ENCODE measurements around the gene RPL3. TPM values are rescaled to one million over a fixed set of nuclear protein-coding genes. Genes with fewer than 3 reads are reported as not detected.

Gene RPL3
- total RNA-seq, 2 donors from 2014 or later = 2,348 to 3,152 TPM

- peaks cover 4 to 10% of the 10 kb centered on the region in 2 donors for H3K36me3 Mint-ChIP-seq
- no peak overlapping the region for H3K27ac Mint-ChIP-seq
- DNase-seq (ENCODE audit: low spot score in 2 of 2) (no peak), ATAC-seq (no peak)
- H3K9me3 Mint-ChIP-seq = peaks cover 0 to 5% of the 10 kb centered on the region in 2 donors
Measured at GRCh38 chr22:39284142-39284980, 35.1 kb downstream of the RPL3 start.

GRCh38 chr22:39283322-39284141 lies 35.9 kb downstream of the RPL3 start:
- DNase-seq (ENCODE audit: low spot score in 2 of 2) (no peak), ATAC-seq (no peak)
- peaks cover 0 to 5% of the 10 kb centered on the region in 2 donors for H3K9me3 Mint-ChIP-seq
- H3K36me3 Mint-ChIP-seq = peaks cover 4 to 10% of the 10 kb centered on the region in 2 donors
- H3K27ac Mint-ChIP-seq = peak overlapping the region in 1 of 2 donors; percentile 12

- DNase-seq (ENCODE audit: low spot score in 2 of 2) (no peak), ATAC-seq (no peak)
- peak overlapping the region; percentile 12 to 14 for H3K27ac Mint-ChIP-seq
- peaks cover 4 to 10% of the 10 kb centered on the region in 2 donors for H3K36me3 Mint-ChIP-seq
- peaks cover 0 to 5% of the 10 kb centered on the region in 2 donors for H3K9me3 Mint-ChIP-seq
Measured at GRCh38 chr22:39282645-39283321, 36.6 kb downstream of the RPL3 start.

GRCh38 chr22:39281126-39281525 lies 38.3 kb downstream of the RPL3 start:
- Mint-ChIP-seq H3K36me3 (peaks cover 4 to 10% of the 10 kb centered on the region in 2 donors), H3K9me3 (peaks cover 0 to 5% of the 10 kb centered on the region in 2 donors), H3K27ac (no peak overlapping the region)
- ATAC-seq (no peak), DNase-seq (ENCODE audit: low spot score in 2 of 2) (no peak)

- DNase-seq (ENCODE audit: low spot score in 2 of 2) (no peak), ATAC-seq (no peak)
- Mint-ChIP-seq H3K27ac (no peak overlapping the region), H3K36me3 (peaks cover 0 to 6% of the 10 kb centered on the region in 2 donors), H3K9me3 (no peaks in the 10 kb centered on the region)
Measured at GRCh38 chr22:39280250-39280649, 39.2 kb downstream of the RPL3 start.

GRCh38 chr22:39279170-39279850 lies 40.1 kb downstream of the RPL3 start:
- no peak overlapping the region for H3K27ac Mint-ChIP-seq
- DNase-seq (ENCODE audit: low spot score in 2 of 2) (no peak), ATAC-seq (no peak)
- H3K9me3 Mint-ChIP-seq = no peaks in the 10 kb centered on the region
- no peaks in the 10 kb centered on the region for H3K36me3 Mint-ChIP-seq

- ATAC-seq (no peak), DNase-seq (ENCODE audit: low spot score in 2 of 2) (no peak)
- Mint-ChIP-seq H3K27ac (no peak overlapping the region), H3K36me3 (no peaks in the 10 kb centered on the region), H3K9me3 (no peaks in the 10 kb centered on the region)
Measured at GRCh38 chr22:39278040-39278439, 41.4 kb downstream of the RPL3 start.

GRCh38 chr22:39277142-39277607 lies 42.2 kb downstream of the RPL3 start:
- no peak for ATAC-seq
- no peaks in the 10 kb centered on the region for H3K9me3 Mint-ChIP-seq

GRCh38 chr22:39276440-39277141 lies 42.8 kb downstream of the RPL3 start:
- Mint-ChIP-seq H3K27ac (peak overlapping the region in 1 of 2 donors; percentile 29), H3K9me3 (no peaks in the 10 kb centered on the region), H3K36me3 (no peaks in the 10 kb centered on the region)
- DNase-seq (ENCODE audit: low spot score in 2 of 2) (no peak), ATAC-seq (no peak)

More at GRCh38 chr22:39277142-39277607, 42.2 kb downstream of the RPL3 start:
- DNase-seq (ENCODE audit: low spot score in 2 of 2) = no peak
- Mint-ChIP-seq H3K36me3 (no peaks in the 10 kb centered on the region), H3K27ac (no peak overlapping the region)

GRCh38 chr22:39275814-39276439 lies 43.5 kb downstream of the RPL3 start:
- H3K36me3 Mint-ChIP-seq = no peaks in the 10 kb centered on the region
- H3K27ac Mint-ChIP-seq = peak overlapping the region in 1 of 2 donors; percentile 29
- ATAC-seq = no peak
- no peaks in the 10 kb centered on the region for H3K9me3 Mint-ChIP-seq
- no peak for DNase-seq (ENCODE audit: low spot score in 2 of 2)

GRCh38 chr22:39273950-39274887 lies 45.2 kb downstream of the RPL3 start:
- DNase-seq (ENCODE audit: low spot score in 2 of 2) = no peak
- no peak for ATAC-seq
- Mint-ChIP-seq H3K27ac (peak overlapping the region in 1 of 2 donors; percentile 22), H3K36me3 (no peaks in the 10 kb centered on the region), H3K9me3 (no peaks in the 10 kb centered on the region)

- ATAC-seq = no peak
- no peaks in the 10 kb centered on the region for H3K36me3 Mint-ChIP-seq
- no peak for DNase-seq (ENCODE audit: low spot score in 2 of 2)
- H3K9me3 Mint-ChIP-seq = no peaks in the 10 kb centered on the region
- no peak overlapping the region for H3K27ac Mint-ChIP-seq
Measured at GRCh38 chr22:39270792-39271191, 48.6 kb downstream of the RPL3 start.

GRCh38 chr22:39270280-39270679 lies 49.1 kb downstream of the RPL3 start:
- ATAC-seq = no peak
- H3K9me3 Mint-ChIP-seq = no peaks in the 10 kb centered on the region
- H3K27ac Mint-ChIP-seq = no peak overlapping the region
- DNase-seq (ENCODE audit: low spot score in 2 of 2) = no peak
- H3K36me3 Mint-ChIP-seq = no peaks in the 10 kb centered on the region

GRCh38 chr22:39269095-39269790 lies 50.2 kb downstream of the RPL3 start:
- Mint-ChIP-seq H3K36me3 (no peaks in the 10 kb centered on the region), H3K27ac (peak overlapping the region in 1 of 2 donors; percentile 74), H3K9me3 (no peaks in the 10 kb centered on the region)
- DNase-seq (ENCODE audit: low spot score in 2 of 2) = no peak
- ATAC-seq = no peak
